K562 (cell line): Measurements from ENCODE around the gene POLR2L. TPM values are rescaled to one million over a fixed set of nuclear protein-coding genes. Genes with fewer than 3 reads are reported as not detected.

ENCODE experiments used
- ATAC-seq: fragments of 200-7000 bp; cut with Tn5 transposase; 3 replicates; pipeline ENCODE4 v1.9.1; 2020; ENCODE audit warnings: moderate library complexity
- BruUV-seq: library from RNA; stranded (reverse); fragments of 400-500 nt; replicated peaks from 2 replicates; lab custom pipeline; 2021; lab: Mats Ljungman, UMichigan
- CTCF ChIA-PET: fragments of 300-600 bp; formaldehyde crosslinking; extraction: SDS; loops from one replicate; lab custom pipeline; 2021; ENCODE audit warnings: low intra/inter-chr PET ratio; lab: Yijun Ruan, JAX
- POLR2A ChIA-PET: fragments of 300-600, 350-650 bp; sonication (Branson Sonifier 250); formaldehyde crosslinking; extraction: SDS; loops from one replicate; lab custom pipeline; 2021; ENCODE audit warnings: antibody characterized with exemption, inconsistent platforms; lab: Yijun Ruan, JAX
- DNase-seq, 4 experiments: peaks; one replicate each; pipeline versions ENCODE4 v3.0.0 to v3.0.0-alpha.2; 2011 to 2018; ENCODE audit warnings: low spot score in 3 of 4, mixed read lengths in 3 of 4; ENCODE audit errors: extremely low read depth in 1 of 4
- FAIRE-seq: peaks from 2 replicates; lab custom pipeline; 2011; peaks lifted over from hg19 to GRCh38; lab: Jason Lieb, UNC
- H2AFZ ChIP-seq: 2 replicates; pipeline ENCODE4 v1.6.0; 2011; ENCODE audit warnings: low read depth, low read length, control low read depth, inconsistent platforms
- H3K27ac ChIP-seq: fragments of 200-600 bp; 3 replicates; pipeline ENCODE4 v1.8.0; 2011; ENCODE audit warnings: low read depth, mild to moderate bottlenecking, control low read depth, inconsistent platforms, low read length, moderate library complexity, mixed read lengths; ENCODE audit errors: extremely low read depth
- H3K27me3 ChIP-seq, 2 experiments: fragments of 300-600 bp in 1 of 2; 2 replicates in 1 of 2; 3 replicates in 1 of 2; pipeline versions ENCODE4 v1.6.0 to v1.8.0; 2011; ENCODE audit warnings: inconsistent platforms in 2 of 2, low read length in 2 of 2, mild to moderate bottlenecking in 1 of 2, mixed read lengths in 1 of 2, moderate library complexity in 1 of 2; ENCODE audit not compliant: control insufficient read depth in 2 of 2, insufficient read depth in 2 of 2
- H3K36me3 ChIP-seq: fragments of 300-600 bp; 3 replicates; pipeline ENCODE4 v1.8.0; 2011; ENCODE audit warnings: mild to moderate bottlenecking, low read length, inconsistent platforms; ENCODE audit not compliant: control insufficient read depth, insufficient read depth
- H3K4me1 ChIP-seq, 2 experiments: fragments of 200-600 bp in 1 of 2; replicated peaks in 1 of 2; 2 replicates in 1 of 2; 3 replicates in 1 of 2; pipeline versions ENCODE4 v1.5.1 to v1.8.0; 2011; ENCODE audit warnings: inconsistent platforms in 2 of 2, low read length in 2 of 2, mild to moderate bottlenecking in 1 of 2, mixed read lengths in 1 of 2, moderate library complexity in 1 of 2; ENCODE audit not compliant: control insufficient read depth in 2 of 2, insufficient read depth in 2 of 2
- H3K4me2 ChIP-seq: 2 replicates; pipeline ENCODE4 v1.6.1; 2011; ENCODE audit warnings: low read length, control low read depth, inconsistent platforms, mixed read lengths; ENCODE audit not compliant: insufficient read depth
- H3K4me3 ChIP-seq: fragments of 200-600 bp; sonication (generic), shearing (Covaris generic); 2 replicates; pipeline ENCODE4 v1.5.1; 2016; ENCODE audit warnings: control low read depth, inconsistent platforms
- H3K79me2 ChIP-seq: fragments of 200-600 bp; 3 replicates; pipeline ENCODE4 v1.8.0; 2011; ENCODE audit warnings: low read length, inconsistent platforms; ENCODE audit not compliant: control insufficient read depth, insufficient read depth
- H3K9ac ChIP-seq, 2 experiments: 2 replicates each; pipeline versions ENCODE4 v1.6.0 to v1.6.1; 2011; ENCODE audit warnings: low read depth in 2 of 2, low read length in 2 of 2, control low read depth in 1 of 2, inconsistent platforms in 1 of 2, mild to moderate bottlenecking in 1 of 2, mixed read lengths in 1 of 2; ENCODE audit not compliant: insufficient read depth in 1 of 2
- H3K9me1 ChIP-seq: one replicate; pipeline ENCODE4 v1.6.0; 2011; ENCODE audit warnings: inconsistent platforms, mild to moderate bottlenecking, low read length, moderate library complexity; ENCODE audit not compliant: control insufficient read depth, insufficient read depth
- H3K9me3 ChIP-seq: replicated peaks from 2 replicates; pipeline ENCODE4 v1.5.1; 2011; ENCODE audit warnings: low read depth, low read length, inconsistent platforms; ENCODE audit not compliant: control insufficient read depth, insufficient read depth
- H4K20me1 ChIP-seq: replicated peaks from 2 replicates; pipeline ENCODE4 v1.6.1; 2011; ENCODE audit warnings: low read length, inconsistent platforms, mixed read lengths; ENCODE audit not compliant: control insufficient read depth, insufficient read depth
- CBX1 ChIP-seq: sonication (generic); IDR thresholded peaks from 2 replicates; pipeline ENCODE4 v1.6.1; 2016; ENCODE audit warnings: antibody characterized with exemption, low read depth, mild to moderate bottlenecking
- CHD2 ChIP-seq: IDR thresholded peaks from 2 replicates; pipeline ENCODE4 v1.6.1; 2011; ENCODE audit warnings: low read depth, low read length
- CREB1 ChIP-seq, 2 experiments: sonication (generic) in 1 of 2; formaldehyde crosslinking in 1 of 2; IDR thresholded peaks; 2 replicates each; pipeline versions ENCODE4 v1.6.1 to v1.8.0; 2012 to 2022; ENCODE audit warnings: inconsistent platforms in 1 of 2, mild to moderate bottlenecking in 1 of 2, missing genetic modification reagents in 1 of 2, moderate library complexity in 1 of 2
- CTBP1 ChIP-seq: fragments of 450-650 bp; IDR thresholded peaks from 2 replicates; pipeline ENCODE4 v1.6.1; 2016; ENCODE audit warnings: borderline replicate concordance
- E2F6 ChIP-seq, 2 experiments: IDR thresholded peaks; 2 replicates each; pipeline ENCODE4 v1.6.1; 2011; ENCODE audit warnings: borderline replicate concordance in 1 of 2, control low read depth in 1 of 2, low read depth in 1 of 2, low read length in 1 of 2, mild to moderate bottlenecking in 1 of 2, mixed read lengths in 1 of 2, moderate library complexity in 1 of 2; ENCODE audit not compliant: insufficient read depth in 1 of 2, insufficient read length in 1 of 2, poor library complexity in 1 of 2, severe bottlenecking in 1 of 2; ENCODE audit errors: extremely low read depth in 1 of 2
- HMGN3 ChIP-seq: IDR thresholded peaks from 2 replicates; pipeline ENCODE4 v1.6.1; 2011; ENCODE audit warnings: borderline replicate concordance, low read depth, mild to moderate bottlenecking, mixed read lengths, low read length; ENCODE audit not compliant: insufficient read length; ENCODE audit errors: extremely low read depth
- MED1 ChIP-seq: sonication (generic); formaldehyde crosslinking; IDR thresholded peaks from 2 replicates; pipeline ENCODE4 v1.8.1; 2023; ENCODE audit warnings: missing genetic modification reagents, borderline replicate concordance
- MTA3 ChIP-seq: fragments of 450-650 bp; formaldehyde crosslinking; IDR thresholded peaks from 2 replicates; pipeline ENCODE4 v1.6.1; 2017; ENCODE audit warnings: mild to moderate bottlenecking, borderline replicate concordance
- NFYB ChIP-seq: IDR thresholded peaks from 2 replicates; pipeline ENCODE4 v1.6.1; 2011; ENCODE audit warnings: mild to moderate bottlenecking, moderate library complexity; ENCODE audit not compliant: insufficient read length; ENCODE audit errors: extremely low read depth
- NR1H2 ChIP-seq: sonication (generic); formaldehyde crosslinking; IDR thresholded peaks from 2 replicates; pipeline ENCODE4 v1.4.0; 2020; ENCODE audit warnings: mild to moderate bottlenecking, missing genetic modification reagents
- PHF8 ChIP-seq: fragments of 200-600 bp; sonication (generic); IDR thresholded peaks from 2 replicates; pipeline ENCODE4 v1.6.1; 2012; ENCODE audit warnings: mixed run types, mild to moderate bottlenecking, inconsistent platforms, low read length, moderate library complexity, borderline replicate concordance
- TBP ChIP-seq: optimal IDR thresholded peaks from 2 replicates; pipeline ENCODE3; 2011; ENCODE audit warnings: low read depth, low read length, improper control_type of control experiment
- TRIM28 ChIP-seq: fragments of 450-650 bp; IDR thresholded peaks from 2 replicates; pipeline ENCODE4 v1.6.1; 2017
- ZNF57 ChIP-seq: fragments of 450-650 bp; formaldehyde crosslinking; IDR thresholded peaks from 2 replicates; pipeline ENCODE4 v1.4.0; 2020; ENCODE audit warnings: mild to moderate bottlenecking, moderate library complexity
- whole genome bisulfite sequencing: fragments of 100-300 bp; shearing (Covaris generic); methylation state at CpG from one replicate; pipeline ENCODE4 v1.1.6; 2016; ENCODE audit warnings: low coverage, mixed read lengths; ENCODE audit not compliant: insufficient coverage; ENCODE audit errors: missing lambda C conversion rate; 5-methylcytosine and 5-hydroxymethylcytosine counted together
- in situ Hi-C: fragments of 300-500 bp; cut with MboI; formaldehyde crosslinking; loops from 4 replicates; pipeline ENCODE4 v1.15.0; 2018; ENCODE audit warnings: inconsistent platforms, mixed read lengths
- intact Hi-C: fragments of 100-400 bp; cut with micrococcal nuclease; formaldehyde crosslinking; loops from 2 replicates; pipeline ENCODE4 v1.14.2; 2022
- polyA plus RNA-seq, 8 experiments: library from polyadenylated mRNA; depleted of rRNA in 4 of 8; stranded (reverse) in 5 of 8; unstranded in 3 of 8; fragments of >200 nt; fragmentation: Nextera tagmentation in 2 of 8; fragmentation: Illumina TruSeq in 1 of 8; extraction: Ambion mirVana in 2 of 8; extraction: Trizol in 1 of 8; gene quantifications; 2 replicates each; pipeline versions ENCODE4 v1.2.1 to v1.2.3, GENCODE V29; 2011 to 2014; ENCODE audit warnings: inconsistent platforms in 1 of 8, missing spikeins in 1 of 8
- total RNA-seq, 7 experiments: library from RNA; depleted of rRNA in 6 of 7; stranded (reverse); fragments of >200 nt in 6 of 7; fragmentation: Illumina TruSeq in 2 of 7; extraction: Trizol in 2 of 7; gene quantifications; 2 replicates each; pipeline versions ENCODE4 v1.2.1 to v1.2.3, GENCODE V29; 2011 to 2021; ENCODE audit warnings: low replicate concordance in 1 of 7
- TF ChIP-seq, protein P1 (sequence below): fragments of 250-450 bp; sonication (Bioruptor Pico); IDR thresholded peaks from 2 replicates; pipeline ENCODE4 v1.9.0; 2021; ENCODE audit warnings: mild to moderate bottlenecking, inconsistent platforms

Gene POLR2L
- total and polyA plus RNA-seq, 9 of the 15 experiments (the other 6 are each of a cell fraction or from before 2014, with no cell fraction given), result 38.3 to 688 (median 108) TPM

DNA sequence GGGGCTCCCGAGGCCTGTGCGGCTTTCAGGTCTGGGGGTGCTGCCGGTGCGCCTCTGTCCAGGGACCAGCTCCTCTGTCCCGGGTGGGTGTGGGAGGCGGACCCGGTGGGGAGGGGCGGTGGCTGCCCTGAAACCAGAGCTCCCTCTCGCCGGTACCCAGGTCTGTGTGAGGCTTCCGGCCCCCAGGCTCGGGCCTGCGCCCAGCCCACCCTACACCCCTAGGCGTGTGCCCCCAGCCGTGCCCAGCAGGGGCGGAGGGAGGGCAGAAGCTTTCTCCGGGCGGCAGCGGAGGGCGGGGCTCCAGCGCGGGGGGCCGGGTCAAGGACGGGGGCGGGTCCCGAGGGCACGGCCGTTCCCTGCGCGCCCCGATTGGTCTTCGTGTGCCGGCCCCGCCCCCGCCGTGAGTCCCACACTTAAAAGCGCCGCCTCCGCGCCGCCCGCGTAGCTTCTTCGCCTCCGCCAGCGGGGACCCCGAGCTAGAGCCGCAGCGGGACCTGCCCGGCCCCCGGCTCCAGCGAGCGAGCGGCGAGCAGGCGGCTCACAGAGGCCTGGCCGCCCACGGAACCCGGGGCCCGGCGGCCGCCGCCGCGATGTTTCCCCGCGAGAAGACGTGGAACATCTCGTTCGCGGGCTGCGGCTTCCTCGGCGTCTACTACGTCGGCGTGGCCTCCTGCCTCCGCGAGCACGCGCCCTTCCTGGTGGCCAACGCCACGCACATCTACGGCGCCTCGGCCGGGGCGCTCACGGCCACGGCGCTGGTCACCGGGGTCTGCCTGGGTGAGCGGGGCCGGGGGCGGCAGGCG is 23.0 kb downstream of the POLR2L start:
- peak overlapping the region; percentile 86 for H3K4me2 ChIP-seq
- H3K9me3 ChIP-seq, result no peaks in the 10 kb centered on the region
- intact Hi-C loops, result no loop called here
- peak overlapping the region; percentile 89 for H3K4me3 ChIP-seq
- H3K4me1 ChIP-seq, result peaks cover 11 to 67% of the 10 kb centered on the region in 2 experiments; a peak in 4 of 5 replicates
- peaks cover 31% of the 10 kb centered on the region; the same call in 1 of the 3 replicates for H3K36me3 ChIP-seq
- FAIRE-seq, result no peak
- no peaks in the 10 kb centered on the region for H3K27me3 ChIP-seq
- under 1% methylated on average over 46 of the region's 96 CpGs for WGBS
- H3K79me2 ChIP-seq, result peaks cover 25% of the 10 kb centered on the region
- in situ Hi-C loops, result no loop called here
- BruUV-seq, result no TSS peak
- ChIA-PET POLR2A (interaction anchor here (0.6 to 5.2 kb wide), 15 partner anchors 8 to 259 kb away, joined by 3 to 36 read pairs (median 5); partner anchors contain the start of genes CD151, CRACR2B, LMNTD2 and POLR2L), CTCF (no interaction called here)
- DNase-seq, result peak; percentile 85 to 95 (median 90)
- peak overlapping the region; percentile 87 to 100 for H3K9ac ChIP-seq
- H3K27ac ChIP-seq, result peak overlapping the region; percentile 92
- peaks cover 13% of the 10 kb centered on the region for H4K20me1 ChIP-seq
- peak; percentile 88 for ATAC-seq
- H3K9me1 ChIP-seq, result peaks cover 6% of the 10 kb centered on the region
- H2AFZ ChIP-seq, result peak overlapping the region; percentile 93
- no peak for TF ChIP-seq MED1 (CRISPR knock-in tag)
- peak; percentile 98 for TF ChIP-seq MTA3
- TF ChIP-seq CTBP1, result no peak
- peak; percentile 79 for TF ChIP-seq CHD2
- TF ChIP-seq TBP, result peak; percentile 97
- TF ChIP-seq, protein P1, sequence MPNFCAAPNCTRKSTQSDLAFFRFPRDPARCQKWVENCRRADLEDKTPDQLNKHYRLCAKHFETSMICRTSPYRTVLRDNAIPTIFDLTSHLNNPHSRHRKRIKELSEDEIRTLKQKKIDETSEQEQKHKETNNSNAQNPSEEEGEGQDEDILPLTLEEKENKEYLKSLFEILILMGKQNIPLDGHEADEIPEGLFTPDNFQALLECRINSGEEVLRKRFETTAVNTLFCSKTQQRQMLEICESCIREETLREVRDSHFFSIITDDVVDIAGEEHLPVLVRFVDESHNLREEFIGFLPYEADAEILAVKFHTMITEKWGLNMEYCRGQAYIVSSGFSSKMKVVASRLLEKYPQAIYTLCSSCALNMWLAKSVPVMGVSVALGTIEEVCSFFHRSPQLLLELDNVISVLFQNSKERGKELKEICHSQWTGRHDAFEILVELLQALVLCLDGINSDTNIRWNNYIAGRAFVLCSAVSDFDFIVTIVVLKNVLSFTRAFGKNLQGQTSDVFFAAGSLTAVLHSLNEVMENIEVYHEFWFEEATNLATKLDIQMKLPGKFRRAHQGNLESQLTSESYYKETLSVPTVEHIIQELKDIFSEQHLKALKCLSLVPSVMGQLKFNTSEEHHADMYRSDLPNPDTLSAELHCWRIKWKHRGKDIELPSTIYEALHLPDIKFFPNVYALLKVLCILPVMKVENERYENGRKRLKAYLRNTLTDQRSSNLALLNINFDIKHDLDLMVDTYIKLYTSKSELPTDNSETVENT, result peak; percentile 60; the same call in 1 of the 2 replicates
- no peak for TF ChIP-seq ZNF57
- TF ChIP-seq TRIM28, result no peak
- peak; percentile 27 for TF ChIP-seq HMGN3
- peak; percentile 53 for TF ChIP-seq NFYB
- peak; percentile 26 to 70 for TF ChIP-seq E2F6 (IDR thresholded peaks at IDR 0.05; ENCODE audit: borderline replicate concordance in 1 of 2, extremely low read depth in 1 of 2, insufficient read depth in 1 of 2, insufficient read length in 1 of 2, low read depth in 1 of 2, low read length in 1 of 2, poor library complexity in 1 of 2, severe bottlenecking in 1 of 2)
- peak; percentile 91; the same call in 1 of the 2 replicates for TF ChIP-seq PHF8
- no peak for TF ChIP-seq NR1H2 (CRISPR knock-in tag)
- peak; percentile 34; the same call in 1 of the 2 replicates for TF ChIP-seq CREB1 (IDR thresholded peaks at IDR 0.05)
- no peak for TF ChIP-seq CREB1 (CRISPR knock-in tag; IDR thresholded peaks at IDR 0.05)
- TF ChIP-seq CBX1, result 0 out of 2 replicates have a peak, but pooled peaks have one; percentile 54
